ENCODE results near the gene HIC2.
"Not testable (repeated sequence)": the region's sequence is repeated elsewhere in the genome, so short reads cannot be mapped to it uniquely, and the experiment has no call there.

Gene HIC2

GRCh38 chr22:21417227-21417746, at the start of gene HIC2:
HIC2 (plus strand) TSS chr22:21417371; CDS start chr22:21442832, 25,461 bp downstream.
- DNase-seq = not testable (repeated sequence)

- DNase-seq = not testable (repeated sequence)
Measured at GRCh38 chr22:21368603-21369310, 48.4 kb upstream of the HIC2 start.

DNA sequence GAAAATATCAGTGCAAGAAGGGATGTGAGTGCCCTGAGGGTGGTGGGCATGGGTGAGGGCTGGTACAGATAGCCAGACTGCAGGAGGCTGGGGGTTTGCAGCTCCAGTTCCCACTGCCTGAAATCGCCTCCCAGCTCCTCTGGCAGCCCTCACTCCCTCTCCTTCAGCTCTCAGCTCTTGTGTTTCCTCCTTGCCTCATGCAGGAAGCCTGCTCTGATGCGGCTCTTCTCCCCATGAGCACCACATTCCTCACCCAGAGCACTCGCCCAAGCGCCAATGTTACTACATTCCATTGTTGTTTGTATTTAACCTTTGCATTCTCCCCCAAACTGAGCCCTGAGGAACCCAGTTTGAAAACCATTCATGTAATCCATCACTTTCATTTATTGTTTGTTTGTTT, 41.3 kb upstream of the HIC2 start:
- not testable (repeated sequence) for DNase-seq

DNA sequence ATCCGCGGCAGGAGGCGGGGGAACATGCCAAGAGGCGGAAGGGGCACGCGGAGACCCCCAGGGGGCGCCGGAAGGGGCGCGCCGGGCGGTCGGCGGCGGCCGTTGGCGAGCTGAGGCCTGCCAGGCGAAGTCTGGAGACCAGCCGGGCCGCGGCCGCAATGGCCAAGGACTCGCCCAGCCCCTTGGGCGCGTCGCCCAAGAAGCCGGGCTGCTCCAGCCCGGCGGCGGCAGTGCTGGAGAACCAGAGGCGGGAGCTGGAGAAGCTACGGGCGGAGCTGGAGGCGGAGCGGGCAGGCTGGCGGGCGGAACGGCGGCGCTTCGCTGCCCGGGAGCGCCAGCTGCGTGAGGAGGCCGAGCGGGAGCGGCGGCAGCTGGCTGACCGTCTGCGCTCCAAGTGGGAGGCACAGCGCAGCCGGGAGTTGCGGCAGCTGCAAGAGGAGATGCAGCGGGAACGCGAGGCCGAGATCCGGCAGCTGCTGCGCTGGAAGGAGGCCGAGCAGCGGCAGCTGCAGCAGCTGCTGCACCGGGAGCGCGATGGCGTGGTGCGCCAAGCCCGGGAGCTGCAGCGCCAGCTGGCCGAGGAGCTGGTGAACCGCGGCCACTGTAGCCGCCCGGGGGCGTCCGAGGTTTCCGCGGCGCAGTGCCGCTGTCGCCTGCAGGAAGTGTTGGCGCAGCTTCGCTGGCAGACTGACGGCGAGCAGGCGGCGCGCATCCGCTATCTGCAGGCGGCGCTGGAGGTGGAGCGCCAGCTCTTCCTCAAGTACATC, 33.3 kb upstream of the HIC2 start, which contains the start of gene RIMBP3B:
TSS of gene RIMBP3B (plus strand) at position 51 of the 767 bp plus-strand sequence. CDS start at position 159, 108 bp downstream.
- DNase-seq = not testable (repeated sequence)

DNA sequence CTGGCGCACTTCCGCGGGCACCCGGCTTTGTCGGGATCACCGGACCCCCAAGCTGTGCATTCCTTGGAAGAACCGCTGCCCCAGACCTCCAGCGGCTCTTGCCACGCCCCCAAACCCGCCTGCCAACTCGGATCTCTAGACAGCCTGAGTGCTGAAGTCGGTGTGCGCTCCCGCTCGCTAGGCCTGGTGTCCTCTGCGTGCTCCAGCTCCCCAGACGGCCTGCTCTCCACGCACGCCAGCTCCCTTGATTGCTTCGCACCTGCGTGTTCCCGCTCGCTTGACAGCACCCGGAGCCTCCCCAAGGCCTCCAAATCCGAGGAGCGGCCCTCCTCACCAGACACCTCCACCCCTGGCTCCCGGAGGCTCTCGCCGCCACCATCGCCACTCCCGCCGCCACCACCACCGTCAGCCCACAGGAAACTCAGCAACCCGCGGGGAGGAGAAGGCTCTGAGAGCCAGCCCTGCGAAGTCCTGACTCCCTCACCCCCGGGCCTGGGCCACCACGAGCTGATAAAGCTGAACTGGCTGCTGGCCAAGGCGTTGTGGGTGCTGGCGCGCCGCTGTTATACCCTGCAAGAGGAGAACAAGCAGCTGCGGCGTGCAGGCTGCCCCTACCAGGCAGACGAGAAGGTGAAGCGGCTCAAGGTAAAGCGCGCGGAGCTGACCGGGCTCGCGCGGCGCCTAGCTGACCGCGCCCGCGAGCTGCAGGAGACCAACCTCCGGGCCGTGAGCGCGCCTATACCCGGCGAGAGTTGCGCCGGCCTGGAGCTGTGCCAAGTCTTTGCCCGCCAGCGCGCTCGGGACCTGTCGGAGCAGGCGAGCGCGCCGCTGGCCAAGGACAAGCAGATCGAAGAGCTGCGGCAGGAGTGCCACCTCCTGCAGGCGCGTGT, 32.5 kb upstream of the HIC2 start:
- DNase-seq = not testable (repeated sequence)

DNA sequence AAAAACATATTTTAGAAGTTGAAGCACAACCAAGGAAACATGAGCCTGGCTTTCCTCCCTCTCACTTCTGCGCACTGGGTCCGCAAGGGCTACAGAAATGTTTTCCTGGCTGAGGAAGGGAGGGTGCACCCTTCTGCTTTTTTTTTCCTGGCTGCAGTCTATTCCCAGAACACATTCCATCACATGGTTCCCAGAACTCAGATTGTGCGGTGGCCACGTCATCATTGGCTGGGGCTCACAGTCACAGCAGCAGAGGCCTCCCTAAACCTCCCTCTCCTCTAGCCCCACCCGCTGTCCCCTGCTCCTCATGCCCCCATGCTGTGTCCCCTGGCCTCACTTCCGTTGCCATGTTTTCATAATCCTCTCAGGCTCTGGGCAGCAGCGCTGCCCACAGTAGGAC, 27.7 kb upstream of the HIC2 start:
- not testable (repeated sequence) for DNase-seq

- DNase-seq = not testable (repeated sequence)
Measured at GRCh38 chr22:21390013-21390412, 27.2 kb upstream of the HIC2 start.

- not testable (repeated sequence) for DNase-seq
Measured at GRCh38 chr22:21394613-21395012, 22.6 kb upstream of the HIC2 start.

- not testable (repeated sequence) for DNase-seq
Measured at GRCh38 chr22:21401197-21401969, 15.8 kb upstream of the HIC2 start.

DNA sequence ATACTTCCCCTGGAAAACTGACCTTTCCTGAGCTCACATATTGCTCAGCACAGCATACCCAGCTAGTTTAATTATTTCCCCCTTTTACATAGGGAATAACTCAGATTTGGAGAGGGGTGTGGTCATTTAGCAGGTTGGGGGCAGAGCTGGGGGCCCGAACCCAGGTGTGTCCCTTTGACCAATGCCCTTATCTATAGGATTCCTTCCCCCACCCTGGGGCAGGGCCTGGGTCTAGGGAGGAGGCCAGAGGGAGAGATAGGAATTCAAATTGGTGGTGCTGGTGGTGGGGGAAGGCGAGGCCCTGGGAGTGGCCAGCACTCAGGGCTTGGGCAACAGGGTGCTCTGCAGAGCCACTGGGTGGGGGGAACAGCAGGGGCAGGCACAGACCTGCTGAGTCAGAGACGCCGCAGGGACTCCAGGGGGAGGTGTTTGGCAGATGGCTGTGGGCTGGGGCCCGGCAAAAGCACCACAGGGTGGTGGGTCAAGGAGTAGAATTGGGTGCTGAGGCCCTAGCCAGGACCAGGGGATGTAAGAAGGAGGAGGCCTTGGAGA, 14.3 kb upstream of the HIC2 start:
- not testable (repeated sequence) for DNase-seq

GRCh38 chr22:21407139-21407538, 10.0 kb upstream of the HIC2 start:
- not testable (repeated sequence) for DNase-seq

DNA sequence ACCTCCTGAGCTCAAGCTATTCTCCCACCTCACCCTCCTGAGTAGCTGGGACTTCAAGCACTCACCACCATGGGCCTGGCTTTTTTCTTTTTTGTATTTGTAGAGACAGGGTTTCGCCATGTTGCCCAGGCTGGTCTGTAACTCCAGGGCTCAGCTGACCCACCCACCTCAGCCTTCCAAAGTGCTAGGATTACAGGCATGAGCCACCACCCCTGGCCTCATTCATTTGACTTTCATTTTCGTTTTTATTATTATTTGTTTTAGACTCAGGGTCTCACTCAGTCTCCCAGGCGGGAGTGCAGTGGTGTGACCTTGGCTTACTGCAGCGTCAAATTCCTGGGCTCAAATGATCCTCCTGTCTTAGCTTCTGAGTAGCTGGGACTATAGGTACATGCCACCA, 9.4 kb upstream of the HIC2 start:
- not testable (repeated sequence) for DNase-seq

- DNase-seq = not testable (repeated sequence)
Measured at GRCh38 chr22:21416375-21416774, 796 bp upstream of the HIC2 start.

GRCh38 chr22:21417853-21418252, 682 bp downstream of the HIC2 start:
- not testable (repeated sequence) for DNase-seq

DNA sequence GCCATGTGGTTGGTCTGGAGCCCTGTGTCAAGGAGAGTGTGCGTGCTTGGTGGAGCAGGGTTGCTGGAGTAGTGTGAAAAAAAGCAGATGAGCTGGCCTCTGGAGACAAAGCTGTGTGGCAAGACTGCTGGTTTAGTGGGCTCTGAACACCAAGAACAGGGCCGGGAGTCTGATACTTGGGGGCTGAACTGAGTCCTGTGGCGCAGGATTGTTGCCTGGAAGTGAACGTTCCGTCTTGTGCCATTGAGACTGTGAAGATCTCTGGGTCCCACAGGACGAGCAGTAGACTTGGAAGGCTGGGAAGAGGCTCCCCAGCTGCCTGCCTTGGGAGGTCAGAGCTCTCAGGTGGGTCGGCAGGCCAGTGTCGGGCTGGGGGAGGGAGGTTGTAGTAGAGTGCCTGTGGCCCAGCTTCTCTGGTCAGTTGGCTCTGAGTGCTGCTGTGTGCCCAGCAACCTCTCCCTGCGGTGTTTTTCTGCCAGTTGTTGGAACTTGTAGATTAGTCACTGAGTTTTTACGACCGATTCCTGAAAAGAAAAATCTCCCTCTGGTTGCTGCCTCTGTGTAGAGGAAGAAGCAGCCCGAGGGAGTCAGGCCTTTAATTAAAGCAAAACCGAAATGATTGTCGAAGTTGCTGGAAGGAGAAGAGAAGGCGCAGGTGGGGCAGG, 1.9 kb downstream of the HIC2 start:
- not testable (repeated sequence) for DNase-seq

GRCh38 chr22:21420180-21420763, 3.1 kb downstream of the HIC2 start:
- DNase-seq = not testable (repeated sequence)

DNA sequence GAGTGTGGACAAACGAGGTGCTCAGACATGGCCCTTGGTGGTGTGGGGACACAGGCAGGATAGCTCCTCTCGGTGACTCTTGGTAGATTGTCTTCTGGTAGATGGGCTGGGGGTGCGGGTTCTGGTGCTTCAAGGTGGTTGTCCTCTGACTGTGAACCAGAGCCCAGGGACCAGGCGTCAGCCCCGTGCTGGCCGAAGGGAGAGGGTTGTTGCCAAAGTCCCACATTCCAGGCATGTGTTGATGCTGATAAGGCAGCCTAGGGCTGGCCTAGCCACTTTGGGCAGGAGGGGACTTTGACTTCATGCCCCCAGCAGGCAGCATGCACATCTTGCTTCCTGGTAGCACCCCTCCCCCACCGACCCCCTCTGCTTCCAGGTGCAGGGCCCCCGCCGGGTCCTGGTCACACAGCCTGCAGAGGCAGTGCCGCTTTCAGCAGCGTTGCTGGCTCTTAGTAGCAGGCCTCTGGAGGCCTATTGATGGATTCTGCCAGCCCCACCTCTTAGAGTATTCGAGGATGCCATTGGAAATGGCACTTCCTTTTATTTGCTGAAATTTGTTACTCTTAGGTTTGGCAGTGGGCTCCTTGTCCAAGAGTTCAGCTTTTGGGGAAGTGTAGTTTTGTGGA, 7.0 kb downstream of the HIC2 start:
- DNase-seq = not testable (repeated sequence)

DNA sequence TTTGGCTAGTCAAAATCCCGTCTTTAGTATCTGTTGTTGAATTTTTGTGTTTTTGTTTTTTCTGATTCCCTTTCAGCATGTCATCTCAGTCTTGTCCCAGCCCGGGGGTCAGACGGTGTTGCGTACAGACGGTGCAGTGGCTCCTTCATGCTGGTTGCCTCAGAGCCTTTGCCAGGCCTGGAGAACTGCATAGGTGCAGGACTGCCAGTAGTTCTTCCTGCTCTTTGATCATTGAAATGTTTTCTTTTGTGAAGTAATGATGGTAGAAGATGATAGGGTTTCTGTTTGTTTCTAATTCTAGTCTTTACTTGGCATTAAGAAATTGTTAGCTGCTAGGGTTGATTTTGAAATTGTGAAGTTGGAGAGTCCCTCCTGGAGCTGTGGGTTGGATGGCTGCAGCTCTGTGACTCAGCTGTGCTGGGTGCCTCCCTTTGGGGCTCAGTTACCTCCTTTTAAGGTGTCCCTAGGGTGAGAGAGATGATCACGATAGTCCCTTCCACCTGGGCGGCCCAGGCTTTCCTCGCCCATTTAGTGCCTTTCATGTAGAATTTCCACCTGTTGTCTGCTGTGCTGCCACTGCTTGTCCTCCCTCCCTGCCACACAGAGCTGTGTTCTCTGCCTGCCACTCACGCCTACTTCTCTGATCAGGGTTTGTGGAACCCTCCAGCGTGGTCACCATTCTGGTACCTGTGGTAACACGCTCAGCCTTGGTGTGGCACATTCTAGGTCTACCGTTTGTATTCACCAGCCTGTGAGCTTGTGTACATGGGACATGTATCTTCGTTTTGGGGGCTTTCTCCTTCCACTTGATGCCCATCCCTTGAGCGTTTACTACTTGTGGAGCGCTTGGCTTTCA, 17.4 kb downstream of the HIC2 start:
- DNase-seq = not testable (repeated sequence)
